Left lung (tissue), 14 donors: ENCODE measurements around the gene RIOK1. TPM values are rescaled to one million over a fixed set of nuclear protein-coding genes. Genes with fewer than 3 reads are reported as not detected.

Source experiments
- ATAC-seq: fragments of 200-7000 bp; cut with Tn5 transposase; one replicate; pipeline ENCODE4 v1.9.1; 2020; ENCODE audit warnings: moderate library complexity
- DNase-seq, 4 donors: peaks; one replicate each; pipeline ENCODE4 v3.0.0-alpha.2; 2013 to 2020
- H3K27ac ChIP-seq, 2 donors: fragments of 200-600 bp; sonication (generic) in 1 of 2; one replicate each; pipeline versions ENCODE4 v1.5.0 to v1.8.0; 2020 to 2021
- H3K27me3 ChIP-seq, 2 donors: fragments of 200-600 bp; sonication (generic) in 1 of 2; one replicate each; pipeline versions ENCODE4 v1.5.0 to v1.8.0; 2020 to 2021
- H3K36me3 ChIP-seq, 2 donors: fragments of 200-600 bp; sonication (generic) in 1 of 2; one replicate each; pipeline versions ENCODE4 v1.5.0 to v1.8.0; 2020 to 2021
- H3K4me1 ChIP-seq, 2 donors: fragments of 200-600 bp; one replicate each; pipeline ENCODE4 v1.8.0; 2021
- H3K4me3 ChIP-seq, 2 donors: fragments of 200-600 bp; sonication (generic) in 1 of 2; one replicate each; pipeline versions ENCODE4 v1.5.0 to v1.8.0; 2020 to 2021; ENCODE audit warnings: mild to moderate bottlenecking in 1 of 2
- H3K9me3 ChIP-seq, 2 donors: fragments of 200-600 bp; sonication (generic) in 1 of 2; one replicate each; pipeline versions ENCODE4 v1.5.0 to v1.8.0; 2020 to 2021
- intact Hi-C, 2 donors: fragments of 100-400 bp; cut with DNase I; formaldehyde crosslinking; loops; one replicate each; pipeline versions ENCODE4 v1.11.2 to v1.14.2; 2022
- long read RNA-seq, 12 donors: library from polyadenylated mRNA in 2 of 12; unstranded in 2 of 12; transcript quantifications; one replicate each; pipeline ENCODE4 v2.0.0 and lab custom pipeline, GENCODE V29; 2019 to 2026
- polyA plus RNA-seq, 6 donors: library from polyadenylated mRNA; unstranded; fragments of 120-200 nt; gene quantifications; one replicate each; pipeline ENCODE4 v1.2.1, GENCODE V29; 2013; ENCODE audit not compliant: insufficient read length in 6 of 6
- total RNA-seq, 2 donors: library from RNA; stranded (reverse); fragmentation: NEBNext Ultra II Directional; extraction: Animal tissue kit (Norgen Biotek cat#: 25700); gene quantifications; one replicate each; pipeline ENCODE4 v1.2.1, GENCODE V29; 2021
- TF ChIP-seq, protein P1 (sequence below), 2 donors: fragments of 200-600 bp; sonication (generic) in 1 of 2; IDR thresholded peaks; one replicate each; pipeline versions ENCODE4 v1.5.0 to v1.8.0; 2021; ENCODE audit warnings: antibody characterized with exemption in 2 of 2
- donor health status: DM: no; HTN: yes; CAD: no.
- donor health status: DM: no; HTN: no; CAD: no.

The RIOK1 gene
- total RNA-seq (10 to 100 TPM; 15.0 to 23.3 TPM), polyA plus RNA-seq (10 to 100 TPM; 30.5 to 38.3 (median 31.9) TPM)
- long read RNA-seq, donor 1, transcript RIOK1-202 (17 exons, 2,810 nt) = major isoform, 5 of 11 reads
- long read RNA-seq, donor 1, partial matches to known transcripts = 5 of 11 reads
- long read RNA-seq, donor 1, other reads (novel, unspliced or antisense) = 0 of 11 reads
- long read RNA-seq, donor 2, partial matches to known transcripts = 21 of 24 reads
- long read RNA-seq, donor 2, other reads (novel, unspliced or antisense) = 0 of 24 reads
- long read RNA-seq, donor 3, transcript RIOK1-202 (17 exons, 2,810 nt) = major isoform, 7 of 7 reads
- long read RNA-seq, donor 3, partial matches to known transcripts = 0 of 7 reads
- long read RNA-seq, donor 3, other reads (novel, unspliced or antisense) = 0 of 7 reads
- long read RNA-seq, donor 4, partial matches to known transcripts = 8 of 11 reads
- long read RNA-seq, donor 4, other reads (novel, unspliced or antisense) = 1 of 11 reads
- long read RNA-seq, donor 5, partial matches to known transcripts = 0 of 3 reads
- long read RNA-seq, donor 5, other reads (novel, unspliced or antisense) = 0 of 3 reads
- long read RNA-seq, donor 6, transcript RIOK1-202 (17 exons, 2,810 nt) = major isoform, 7 of 21 reads
- long read RNA-seq, donor 6, partial matches to known transcripts = 14 of 21 reads
- long read RNA-seq, donor 6, other reads (novel, unspliced or antisense) = 0 of 21 reads
- long read RNA-seq, donor 7, transcript RIOK1-202 (17 exons, 2,810 nt) = major isoform, 5 of 5 reads
- long read RNA-seq, donor 7, partial matches to known transcripts = 0 of 5 reads
- long read RNA-seq, donor 7, other reads (novel, unspliced or antisense) = 0 of 5 reads
- long read RNA-seq, donor 8, transcript RIOK1-202 (17 exons, 2,810 nt) = major isoform, 7 of 8 reads
- long read RNA-seq, donor 8, partial matches to known transcripts = 0 of 8 reads
- long read RNA-seq, donor 8, other reads (novel, unspliced or antisense) = 0 of 8 reads
- long read RNA-seq, donor 9 = 0 reads
- long read RNA-seq, donor 10, transcript RIOK1-202 (17 exons, 2,810 nt) = major isoform, 5 of 15 reads
- long read RNA-seq, donor 10, partial matches to known transcripts = 5 of 15 reads
- long read RNA-seq, donor 10, other reads (novel, unspliced or antisense) = 5 of 15 reads
- long read RNA-seq, donor 11, transcript RIOK1-202 (17 exons, 2,810 nt) = major isoform, 5 of 16 reads
- long read RNA-seq, donor 11, partial matches to known transcripts = 11 of 16 reads
- long read RNA-seq, donor 11, other reads (novel, unspliced or antisense) = 0 of 16 reads
- long read RNA-seq, donor 12, transcript RIOK1-202 (17 exons, 2,810 nt) = major isoform, 6 of 6 reads
- long read RNA-seq, donor 12, partial matches to known transcripts = 0 of 6 reads
- long read RNA-seq, donor 12, other reads (novel, unspliced or antisense) = 0 of 6 reads

DNA sequence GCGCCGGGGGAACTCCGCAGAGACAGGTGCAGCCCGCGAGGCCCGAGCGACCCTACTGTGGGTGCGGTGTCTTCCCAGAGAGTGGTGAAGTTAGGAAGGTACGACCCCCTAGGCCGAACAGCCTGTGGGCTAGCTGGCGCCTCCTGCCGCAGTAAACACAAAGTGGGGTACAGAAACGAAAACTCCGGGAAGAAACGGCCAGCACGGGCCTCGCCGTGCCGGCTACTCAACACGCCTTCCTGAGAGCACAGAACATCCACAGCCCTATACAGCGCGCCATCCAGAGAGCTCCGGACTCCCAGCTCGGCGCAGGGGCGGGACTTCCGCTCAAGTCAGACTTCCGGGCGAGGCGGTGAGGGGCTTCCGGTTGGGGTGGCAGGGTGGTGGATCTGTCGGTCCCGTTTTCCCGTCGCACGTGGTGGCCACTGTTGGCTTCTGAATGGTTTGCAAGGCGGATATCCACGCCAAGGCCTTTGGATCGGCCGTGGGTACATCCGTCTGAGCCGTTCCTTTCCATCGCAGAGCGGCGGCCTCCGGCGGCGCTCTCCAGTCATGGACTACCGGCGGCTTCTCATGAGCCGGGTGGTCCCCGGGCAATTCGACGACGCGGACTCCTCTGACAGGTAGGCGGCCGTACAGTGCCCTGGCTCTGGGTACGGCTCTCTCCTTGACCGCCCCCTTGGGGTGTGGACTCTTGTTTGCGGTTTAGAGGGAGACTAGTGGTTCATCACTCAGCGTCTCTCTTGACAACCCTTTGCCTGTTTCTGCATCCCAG, at the start of gene RIOK1, which contains the start of gene CAGE1:
Gene RIOK1, plus strand, starts transcription at position 358 of the 775 bp plus-strand sequence. Its CDS starts 195 bp downstream, at position 553.
Gene CAGE1, minus strand, starts transcription at position 292 of the 775 bp plus-strand sequence. CDS start 2,569 bp downstream, outside the sequence.
- Histone ChIP-seq H3K4me1 (peaks cover 7 to 28% of the 10 kb centered on the region in 2 donors), H3K27me3 (no peaks in the 10 kb centered on the region), H3K4me3 (peak within 1 kb of the TSS; percentile 83 to 94), H3K9me3 (no peaks in the 10 kb centered on the region), H3K36me3 (peaks cover 0 to 18% of the 10 kb centered on the region in 2 donors), H3K27ac (peak within 1 kb of the TSS; percentile 92 to 95)
- TF ChIP-seq, protein P1, sequence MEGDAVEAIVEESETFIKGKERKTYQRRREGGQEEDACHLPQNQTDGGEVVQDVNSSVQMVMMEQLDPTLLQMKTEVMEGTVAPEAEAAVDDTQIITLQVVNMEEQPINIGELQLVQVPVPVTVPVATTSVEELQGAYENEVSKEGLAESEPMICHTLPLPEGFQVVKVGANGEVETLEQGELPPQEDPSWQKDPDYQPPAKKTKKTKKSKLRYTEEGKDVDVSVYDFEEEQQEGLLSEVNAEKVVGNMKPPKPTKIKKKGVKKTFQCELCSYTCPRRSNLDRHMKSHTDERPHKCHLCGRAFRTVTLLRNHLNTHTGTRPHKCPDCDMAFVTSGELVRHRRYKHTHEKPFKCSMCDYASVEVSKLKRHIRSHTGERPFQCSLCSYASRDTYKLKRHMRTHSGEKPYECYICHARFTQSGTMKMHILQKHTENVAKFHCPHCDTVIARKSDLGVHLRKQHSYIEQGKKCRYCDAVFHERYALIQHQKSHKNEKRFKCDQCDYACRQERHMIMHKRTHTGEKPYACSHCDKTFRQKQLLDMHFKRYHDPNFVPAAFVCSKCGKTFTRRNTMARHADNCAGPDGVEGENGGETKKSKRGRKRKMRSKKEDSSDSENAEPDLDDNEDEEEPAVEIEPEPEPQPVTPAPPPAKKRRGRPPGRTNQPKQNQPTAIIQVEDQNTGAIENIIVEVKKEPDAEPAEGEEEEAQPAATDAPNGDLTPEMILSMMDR (IDR thresholded peaks at IDR 0.05) = peak in 1 of 2 donors; percentile 12
- intact Hi-C loops = loop anchor here in 1 of 2 donors (10.0 kb wide), 1 partner anchor 85 kb away; no protein-coding TSS in a partner anchor
- DNase-seq (peak; percentile 93 to 98 (median 96)), ATAC-seq (peak; percentile 99)

GRCh38 chr6:7341271-7341670, 48.3 kb upstream of the RIOK1 start:
- Histone ChIP-seq H3K27ac (no peak overlapping the region), H3K9me3 (no peaks in the 10 kb centered on the region), H3K27me3 (no peaks in the 10 kb centered on the region), H3K4me1 (no peaks in the 10 kb centered on the region), H3K36me3 (no peaks in the 10 kb centered on the region), H3K4me3 (no peak overlapping the region)
- TF ChIP-seq, protein P1 (IDR thresholded peaks at IDR 0.05) = no peak
- intact Hi-C loops = no loop called here
- no peak for DNase-seq
- ATAC-seq = no peak

- H3K4me3 ChIP-seq = no peak overlapping the region
- H3K27ac ChIP-seq = no peak overlapping the region
- ATAC-seq (no peak), DNase-seq (no peak)
- no peaks in the 10 kb centered on the region for H3K4me1 ChIP-seq
- H3K36me3 ChIP-seq = no peaks in the 10 kb centered on the region
- intact Hi-C loops = no loop called here
- TF ChIP-seq, protein P1 (IDR thresholded peaks at IDR 0.05) = no peak
- H3K27me3 ChIP-seq = no peaks in the 10 kb centered on the region
- H3K9me3 ChIP-seq = no peaks in the 10 kb centered on the region
Measured at GRCh38 chr6:7341989-7342742, 47.4 kb upstream of the RIOK1 start.
